Esophagus squamous epithelium (tissue), 5 donors: ENCODE data around the gene ABAT. TPM values are rescaled to one million over a fixed set of nuclear protein-coding genes. Genes with fewer than 3 reads are reported as not detected.
A peak's percentile ranks its signal among the peaks of the same experiment; 100 is the strongest.

ENCODE experiments used
- DNase-seq: peaks from one replicate; lab custom pipeline; 2025; lab: John Stamatoyannopoulos, UW
- H3K27ac ChIP-seq, 4 donors: fragments of 200-600 bp; sonication (generic); one replicate each; pipeline ENCODE4 v1.5.1; 2016 to 2019; ENCODE audit warnings: mild to moderate bottlenecking in 1 of 4
- H3K27me3 ChIP-seq, 4 donors: fragments of 200-600 bp; sonication (generic); 1 replicate in 3 of 4; 2 replicates in 1 of 4; pipeline versions ENCODE4 v1.5.1 to v1.6.0; 2017 to 2021; ENCODE audit warnings: antibody characterized with exemption in 1 of 4
- H3K36me3 ChIP-seq, 3 donors: fragments of 200-600 bp; sonication (generic); one replicate each; pipeline ENCODE4 v1.5.1; 2016 to 2019
- H3K4me1 ChIP-seq, 3 donors: fragments of 200-600 bp; sonication (generic); one replicate each; pipeline ENCODE4 v1.5.1; 2017 to 2019
- H3K4me3 ChIP-seq, 4 donors: fragments of 200-600 bp; sonication (generic); 1 replicate in 3 of 4; 2 replicates in 1 of 4; pipeline ENCODE4 v1.5.1; 2016 to 2019; ENCODE audit warnings: mild to moderate bottlenecking in 2 of 4, moderate library complexity in 1 of 4
- H3K9me3 ChIP-seq, 3 donors: fragments of 200-600 bp; sonication (generic); one replicate each; pipeline ENCODE4 v1.5.1; 2016 to 2019
- POLR2A ChIP-seq, 4 donors: fragments of 450-650 bp; IDR thresholded peaks; one replicate each; pipeline ENCODE4 v1.6.1; 2017; ENCODE audit warnings: antibody characterized with exemption in 4 of 4, mild to moderate bottlenecking in 4 of 4, moderate library complexity in 3 of 4
- WGBS, 2 donors: methylation state at CpG; one replicate each; pipeline ENCODE4 v1.1.5; 2018; 5-methylcytosine and 5-hydroxymethylcytosine counted together
- intact Hi-C: fragments of 100-400 bp; cut with DNase I; formaldehyde crosslinking; loops from one replicate; pipeline ENCODE4 v1.15.0; 2022
- total RNA-seq, 4 donors: library from RNA; depleted of rRNA; stranded (reverse); fragments of >200 nt; gene quantifications; one replicate each; pipeline ENCODE4 v1.1.0, GENCODE V29; 2016
- TF ChIP-seq, protein P1 (sequence below), 6 experiments: fragments of 450-650 bp in 4 of 6; fragments of 200-600 bp in 2 of 6; sonication (generic) in 2 of 6; IDR thresholded peaks; one replicate each; pipeline ENCODE4 v1.5.1; 2016 to 2019; ENCODE audit warnings: antibody characterized with exemption in 6 of 6, mild to moderate bottlenecking in 4 of 6, moderate library complexity in 4 of 6
- donor health status: DM: yes; HTN: yes; CAD: no.

Gene ABAT
- total RNA-seq, 4 donors from 2014 or later = 2.9 to 14.5 (median 9.1) TPM

DNA sequence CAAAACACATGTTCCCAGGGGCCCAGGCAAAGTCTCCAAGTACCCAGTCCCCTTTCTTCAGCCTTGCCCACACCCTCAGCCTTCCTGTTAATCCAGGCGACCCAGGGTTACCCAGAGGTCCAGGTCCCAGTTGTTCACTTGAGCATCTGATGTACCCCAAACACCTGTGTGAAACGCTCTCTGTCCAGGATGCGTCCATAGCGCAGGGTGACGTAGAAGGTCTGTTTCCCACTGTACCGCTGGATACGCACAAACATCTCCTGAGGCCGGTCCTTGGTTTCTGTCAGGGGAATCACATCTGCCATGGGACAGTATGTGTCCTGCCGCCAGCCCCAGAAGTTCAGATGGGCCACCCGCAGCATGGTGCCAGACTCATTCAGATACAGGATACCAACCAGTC, 121.4 kb downstream of the ABAT start:
- no peak overlapping the region for H3K4me3 ChIP-seq
- no peak for TF ChIP-seq POLR2A (IDR thresholded peaks at IDR 0.05)
- TF ChIP-seq, protein P1, sequence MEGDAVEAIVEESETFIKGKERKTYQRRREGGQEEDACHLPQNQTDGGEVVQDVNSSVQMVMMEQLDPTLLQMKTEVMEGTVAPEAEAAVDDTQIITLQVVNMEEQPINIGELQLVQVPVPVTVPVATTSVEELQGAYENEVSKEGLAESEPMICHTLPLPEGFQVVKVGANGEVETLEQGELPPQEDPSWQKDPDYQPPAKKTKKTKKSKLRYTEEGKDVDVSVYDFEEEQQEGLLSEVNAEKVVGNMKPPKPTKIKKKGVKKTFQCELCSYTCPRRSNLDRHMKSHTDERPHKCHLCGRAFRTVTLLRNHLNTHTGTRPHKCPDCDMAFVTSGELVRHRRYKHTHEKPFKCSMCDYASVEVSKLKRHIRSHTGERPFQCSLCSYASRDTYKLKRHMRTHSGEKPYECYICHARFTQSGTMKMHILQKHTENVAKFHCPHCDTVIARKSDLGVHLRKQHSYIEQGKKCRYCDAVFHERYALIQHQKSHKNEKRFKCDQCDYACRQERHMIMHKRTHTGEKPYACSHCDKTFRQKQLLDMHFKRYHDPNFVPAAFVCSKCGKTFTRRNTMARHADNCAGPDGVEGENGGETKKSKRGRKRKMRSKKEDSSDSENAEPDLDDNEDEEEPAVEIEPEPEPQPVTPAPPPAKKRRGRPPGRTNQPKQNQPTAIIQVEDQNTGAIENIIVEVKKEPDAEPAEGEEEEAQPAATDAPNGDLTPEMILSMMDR (IDR thresholded peaks at IDR 0.05) = no peak
- WGBS, 2 donors = 85 to 94% methylated on average over 5 to 6 of the region's 10 CpGs
- H3K4me1 ChIP-seq = peaks cover 19 to 44% (median 24%) of the 10 kb centered on the region in 3 donors
- no peaks in the 10 kb centered on the region for H3K9me3 ChIP-seq
- no peak for DNase-seq
- H3K27ac ChIP-seq = no peak overlapping the region
- peaks cover 0 to 10% (median 0%) of the 10 kb centered on the region in 3 donors for H3K36me3 ChIP-seq
- no peaks in the 10 kb centered on the region for H3K27me3 ChIP-seq
- intact Hi-C loops = loop anchor here (5.0 to 10.0 kb wide), 2 partner anchors 79 to 124 kb away; partner anchors contain the start of gene ABAT

DNA sequence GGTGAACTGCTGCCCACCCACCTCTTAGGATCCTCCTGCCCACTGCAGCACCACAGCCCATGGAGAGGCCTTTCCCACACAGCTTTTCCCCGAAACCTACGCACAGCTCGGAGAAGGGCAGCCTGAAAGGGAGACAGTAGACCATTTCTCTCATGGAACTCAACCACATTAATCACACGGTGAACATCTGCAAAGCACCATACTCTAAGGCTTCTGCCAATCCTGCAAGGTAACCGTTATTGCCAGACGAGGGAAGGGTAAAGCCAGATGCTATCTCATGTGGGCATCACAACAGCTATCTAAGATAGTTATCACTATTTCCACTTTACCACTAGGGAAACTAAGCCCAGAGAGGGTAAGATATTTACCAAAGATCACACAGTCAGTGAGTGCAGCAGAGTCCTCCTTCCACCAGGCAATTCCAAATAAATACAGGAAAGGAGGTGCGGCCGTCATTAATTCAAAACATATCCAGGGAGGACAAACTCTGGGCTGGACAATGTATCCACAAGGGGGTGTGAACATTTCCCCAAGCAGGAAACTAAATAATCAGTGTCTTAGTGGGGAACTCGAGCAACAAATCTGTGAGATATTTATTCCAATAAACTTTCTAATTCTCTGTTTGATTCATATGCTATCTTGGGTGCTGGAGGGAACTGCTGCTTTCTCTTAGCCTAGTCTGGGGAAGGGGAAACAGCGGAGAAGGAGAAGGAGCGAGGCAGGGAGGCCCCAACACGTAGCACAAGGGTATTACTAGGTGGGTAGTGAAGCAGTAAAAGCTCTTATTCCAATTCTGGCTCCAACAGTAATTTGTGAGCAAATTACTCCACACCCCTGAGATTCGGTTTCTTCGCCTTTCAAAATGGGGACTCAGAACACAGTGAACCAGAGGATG, 122.3 kb downstream of the ABAT start:
- no peaks in the 10 kb centered on the region for H3K9me3 ChIP-seq
- intact Hi-C loops = loop anchor here (5.0 to 10.0 kb wide), 2 partner anchors 78 to 124 kb away; partner anchors contain the start of gene ABAT
- TF ChIP-seq, protein P1 (IDR thresholded peaks at IDR 0.05) = peak in 1 of 6 experiments; percentile 14
- no peak for TF ChIP-seq POLR2A (IDR thresholded peaks at IDR 0.05)
- H3K4me1 ChIP-seq = peaks cover 19 to 46% (median 24%) of the 10 kb centered on the region in 3 donors
- H3K4me3 ChIP-seq = peak overlapping the region; percentile 64 to 99 (median 80)
- DNase-seq = no peak
- peak overlapping the region; percentile 76 to 93 (median 90) for H3K27ac ChIP-seq
- peaks cover 0 to 19% (median 0%) of the 10 kb centered on the region in 3 donors for H3K36me3 ChIP-seq
- H3K27me3 ChIP-seq = no peaks in the 10 kb centered on the region
- WGBS, 2 donors = 34 to 37% methylated on average over 14 of the region's 14 CpGs

DNA sequence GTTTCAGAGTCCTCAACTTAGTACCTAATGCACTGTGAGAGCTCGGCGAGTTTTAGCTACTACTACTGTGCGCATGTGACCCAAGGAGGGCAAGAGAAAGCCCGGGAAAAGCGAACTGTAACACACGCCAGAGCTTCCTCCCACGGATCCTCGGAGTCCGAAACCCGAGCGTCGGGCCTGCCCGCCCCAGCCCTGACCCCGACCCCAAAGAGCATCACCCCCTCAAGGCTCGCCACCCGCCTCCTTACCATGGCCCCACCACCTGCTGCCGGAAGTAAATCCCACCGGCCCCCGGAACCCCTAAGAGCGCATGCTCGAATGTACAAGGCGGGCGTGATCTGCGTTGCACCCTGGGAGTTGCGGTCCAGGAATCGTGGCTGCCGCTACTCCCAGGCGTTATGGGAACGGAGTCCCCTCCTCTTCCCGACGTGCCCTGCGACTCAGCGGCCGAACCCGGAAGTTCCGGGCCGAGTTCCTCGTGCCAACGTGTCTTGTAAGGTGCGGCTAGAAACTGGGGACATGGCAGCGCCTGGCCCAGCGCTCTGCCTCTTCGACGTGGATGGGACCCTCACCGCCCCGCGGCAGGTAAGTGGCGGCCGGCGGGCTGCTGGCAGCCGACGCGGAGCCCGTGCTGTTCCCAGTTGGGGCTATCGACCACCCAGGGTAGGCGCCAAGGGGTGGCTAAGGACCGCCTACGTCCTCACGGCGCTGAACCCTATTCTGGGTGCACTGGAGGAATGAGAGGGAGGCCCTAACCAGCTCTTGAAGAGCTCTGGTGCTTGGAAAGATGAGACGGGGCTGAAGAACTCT, 123.2 kb downstream of the ABAT start, which contains the start of the genes PMM2 and TMEM186:
Gene PMM2, plus strand, starts transcription at position 476 of the 810 bp plus-strand sequence. Its CDS starts 44 bp downstream, at position 520.
Gene TMEM186, minus strand, starts transcription at position 276 of the 810 bp plus-strand sequence. Its CDS starts 25 bp downstream, at position 251.
- WGBS, 2 donors = 1% methylated on average over 14 to 28 of the region's 61 CpGs
- peak within 1 kb of the TSS; percentile 76 to 93 (median 90) for H3K27ac ChIP-seq
- peaks cover 8 to 27% (median 8%) of the 10 kb centered on the region in 3 donors for H3K36me3 ChIP-seq
- H3K4me3 ChIP-seq = peak within 1 kb of the TSS; percentile 64 to 99 (median 80)
- no peaks in the 10 kb centered on the region for H3K27me3 ChIP-seq
- intact Hi-C loops = loop anchor here (5.0 to 10.0 kb wide), 2 partner anchors 77 to 125 kb away; partner anchors contain the start of gene ABAT
- H3K9me3 ChIP-seq = no peaks in the 10 kb centered on the region
- peak in 1 of 4 donors; percentile 50 for TF ChIP-seq POLR2A (IDR thresholded peaks at IDR 0.05)
- TF ChIP-seq, protein P1 (IDR thresholded peaks at IDR 0.05) = peak in 1 of 6 experiments; percentile 9
- peak; percentile 89 for DNase-seq
- H3K4me1 ChIP-seq = peaks cover 19 to 46% (median 24%) of the 10 kb centered on the region in 3 donors

DNA sequence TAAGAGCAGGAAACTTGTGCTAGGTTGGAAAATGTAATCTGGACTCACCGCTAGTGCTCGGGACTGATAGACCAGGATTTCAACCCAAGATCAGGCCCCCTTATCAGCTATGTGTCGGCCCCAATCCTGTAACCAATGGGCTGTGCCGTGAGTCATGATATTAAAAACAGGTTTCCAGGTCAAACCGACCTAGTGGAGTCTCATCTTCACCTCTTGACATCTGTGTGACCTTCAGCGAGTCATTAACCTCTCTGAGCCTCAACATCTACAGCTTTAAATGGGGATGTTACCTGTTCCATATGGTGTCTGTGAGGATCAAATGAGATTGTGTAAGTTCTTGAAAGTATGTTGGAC, 123.7 kb downstream of the ABAT start:
- 2 to 10% methylated on average over 2 to 6 of the region's 6 CpGs for WGBS, 2 donors
- Histone ChIP-seq H3K4me1 (peaks cover 19 to 46% (median 24%) of the 10 kb centered on the region in 3 donors), H3K36me3 (peaks cover 14 to 33% (median 14%) of the 10 kb centered on the region in 3 donors), H3K27me3 (no peaks in the 10 kb centered on the region), H3K4me3 (peak overlapping the region; percentile 64 to 99 (median 80)), H3K27ac (peak overlapping the region; percentile 76 to 93 (median 90)), H3K9me3 (no peaks in the 10 kb centered on the region)
- intact Hi-C loops = loop anchor here (5.0 to 10.0 kb wide), 2 partner anchors 77 to 126 kb away; partner anchors contain the start of gene ABAT
- TF ChIP-seq POLR2A (IDR thresholded peaks at IDR 0.05) = no peak
- DNase-seq = no peak
